HG02571 (cell line): ENCODE measurements around the gene MOV10L1.

Source experiments
- ATAC-seq: cut with Tn5 transposase; IDR thresholded peaks from one replicate; pipeline ENCODE4 v1.9.1; 2021; ENCODE audit warnings: mild to moderate bottlenecking, moderate library complexity; ENCODE audit not compliant: unreplicated experiment

Gene MOV10L1

DNA sequence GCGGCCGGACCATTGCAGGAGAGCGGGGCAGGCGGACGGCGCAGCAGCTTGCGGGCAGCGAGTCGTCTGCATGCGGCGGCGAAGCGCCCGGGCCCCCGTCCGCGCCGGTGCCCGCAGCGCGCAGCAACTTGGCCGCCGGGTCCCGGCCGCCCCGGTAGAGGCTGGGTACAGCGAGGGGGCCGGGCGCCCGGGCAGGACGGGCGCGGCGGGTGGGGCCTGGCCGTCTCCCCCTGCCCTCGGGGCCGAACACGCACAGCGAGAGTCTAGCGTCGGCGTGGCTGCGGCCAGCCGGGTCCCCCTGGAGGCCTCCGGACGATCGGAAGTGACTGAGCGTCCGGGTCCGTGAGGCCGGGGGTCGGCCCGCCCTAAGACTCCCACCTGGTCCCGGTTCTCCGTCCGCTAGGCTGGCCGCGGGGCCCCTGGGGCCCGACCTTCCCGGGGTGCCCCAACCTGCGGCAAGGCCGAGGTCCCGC is 95.1 kb downstream of the MOV10L1 start:
- no peak for ATAC-seq

DNA sequence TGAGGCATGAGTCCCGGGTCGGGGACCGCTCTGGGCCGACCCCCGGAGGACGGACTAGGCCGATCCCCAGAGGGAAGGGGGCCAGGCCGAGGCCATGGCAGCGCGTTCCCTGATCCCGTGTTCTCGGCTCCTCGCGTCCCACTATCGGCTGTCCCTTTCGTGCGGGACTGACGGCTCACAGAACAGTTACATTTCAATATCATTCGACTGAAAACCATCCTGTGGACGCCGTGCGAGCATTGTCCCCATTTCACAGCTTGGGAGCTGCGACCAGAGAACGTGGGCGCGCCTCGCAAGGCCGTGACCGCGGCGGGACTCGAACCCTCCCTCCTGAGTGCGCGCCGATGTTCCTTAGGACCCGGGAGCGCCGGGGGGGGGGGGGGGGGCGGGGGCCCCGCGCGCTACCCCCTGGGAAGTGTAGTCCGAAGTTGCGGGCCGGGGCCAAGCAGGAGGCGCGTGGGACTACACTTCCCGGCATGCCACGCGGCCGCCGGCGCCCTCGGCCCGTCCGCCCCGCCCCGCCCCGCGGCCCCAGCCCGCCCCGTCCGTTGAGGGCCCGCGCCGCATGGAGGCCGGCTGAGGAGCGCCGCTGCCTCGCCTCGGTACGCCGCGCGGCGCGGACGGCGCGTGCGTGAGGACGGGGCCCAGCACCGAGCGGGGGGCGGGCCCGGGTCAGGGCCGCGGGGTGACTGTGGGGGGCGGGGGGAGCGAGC is 95.7 kb downstream of the MOV10L1 start, which contains the start of gene TRABD:
TSS of gene TRABD (plus strand) at position 539 of the 713 bp plus-strand sequence. CDS start 7,148 bp downstream, outside the sequence.
- ATAC-seq, result peak; percentile 43

GRCh38 chr22:50186181-50186714 is 96.4 kb downstream of the MOV10L1 start:
- no peak for ATAC-seq

DNA sequence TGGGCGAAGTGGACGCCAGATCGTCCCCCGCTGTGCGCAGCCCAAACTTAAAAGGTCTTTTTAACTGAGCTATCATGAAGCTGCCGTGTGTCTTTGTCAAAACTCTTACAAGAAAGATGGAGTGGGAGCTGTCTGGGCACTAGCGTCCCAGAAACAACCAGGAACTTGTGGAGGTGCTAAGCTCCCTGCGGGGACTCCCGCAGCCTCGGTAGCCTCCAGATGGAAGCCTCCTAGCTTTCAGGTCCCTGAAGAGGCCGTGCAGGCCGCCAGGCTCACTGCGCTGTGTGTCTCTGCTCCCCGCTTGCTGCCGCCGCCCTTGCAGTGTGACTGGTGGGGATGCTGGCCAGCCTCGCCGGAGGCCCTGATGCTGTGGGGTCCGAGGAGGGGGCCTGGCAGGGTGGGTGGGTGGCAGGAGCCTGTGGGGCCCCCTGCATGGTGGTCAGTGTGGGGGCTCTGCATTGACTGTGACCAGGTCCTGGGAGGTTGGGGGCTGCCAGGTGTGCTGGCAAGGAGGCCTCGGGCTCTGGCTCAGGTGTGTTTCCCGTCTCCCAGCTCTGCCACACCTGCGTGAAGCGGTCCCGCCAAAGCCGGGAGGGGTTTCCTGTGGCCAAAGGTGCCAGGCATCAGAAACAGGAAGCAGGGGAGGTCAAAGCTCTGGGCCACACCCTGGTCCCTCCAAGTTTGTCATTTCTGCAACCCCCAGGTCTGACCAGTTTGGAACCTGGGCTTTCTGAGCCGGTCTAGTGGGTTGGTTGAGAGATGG is 97.1 kb downstream of the MOV10L1 start:
- no peak for ATAC-seq

GRCh38 chr22:50188356-50188755 is 98.5 kb downstream of the MOV10L1 start:
- ATAC-seq, result no peak

DNA sequence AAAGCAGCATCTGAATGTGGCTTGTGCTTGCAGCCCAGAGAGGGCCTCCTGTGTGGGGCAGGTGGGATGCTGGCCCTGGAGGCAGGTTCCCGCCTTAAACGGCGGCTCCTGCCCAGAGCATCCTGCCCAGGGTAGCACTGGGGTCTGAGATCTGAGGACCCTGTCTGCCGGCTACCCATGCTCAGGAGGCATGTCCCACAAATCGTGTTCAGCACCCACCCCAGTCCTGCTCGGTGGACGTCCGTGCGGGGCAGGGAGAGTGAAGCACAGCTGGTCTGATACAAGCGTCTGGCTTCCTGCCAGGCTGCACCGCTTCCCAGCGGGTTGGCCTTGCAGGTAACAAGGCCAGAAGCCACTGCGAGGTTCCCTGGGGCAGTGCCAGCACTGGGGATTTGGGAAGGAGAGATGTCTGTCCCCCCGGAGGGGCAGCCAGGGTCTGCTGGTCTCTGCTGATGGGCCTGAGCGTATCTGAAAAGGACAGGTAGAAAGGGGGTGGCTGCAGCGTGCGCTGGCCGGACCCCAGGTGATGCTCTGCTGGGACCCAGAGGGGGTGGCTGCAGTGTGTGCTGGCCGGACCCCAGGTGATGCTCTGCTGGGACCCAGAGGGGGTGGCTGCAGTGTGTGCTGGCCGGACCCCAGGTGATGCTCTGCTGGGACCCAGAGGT is 99.5 kb downstream of the MOV10L1 start:
- ATAC-seq, result no peak

DNA sequence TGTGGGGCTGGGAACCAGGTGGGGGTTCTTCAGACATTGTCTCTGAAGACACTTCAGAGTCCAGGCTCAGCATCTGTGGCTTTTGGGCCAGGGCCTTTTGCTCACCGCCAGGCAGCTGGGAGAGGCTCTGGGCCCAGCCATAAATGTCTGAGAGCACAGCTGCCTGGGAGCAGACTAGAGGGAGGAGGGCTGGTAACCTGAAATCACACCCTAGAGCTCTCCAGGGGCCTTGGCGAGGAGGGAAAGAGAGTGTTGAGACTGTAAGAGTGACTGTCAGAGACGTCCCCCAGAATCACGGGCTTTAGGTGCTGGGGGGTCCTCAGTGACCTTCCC is 100.0 kb downstream of the MOV10L1 start:
- ATAC-seq, result no peak

DNA sequence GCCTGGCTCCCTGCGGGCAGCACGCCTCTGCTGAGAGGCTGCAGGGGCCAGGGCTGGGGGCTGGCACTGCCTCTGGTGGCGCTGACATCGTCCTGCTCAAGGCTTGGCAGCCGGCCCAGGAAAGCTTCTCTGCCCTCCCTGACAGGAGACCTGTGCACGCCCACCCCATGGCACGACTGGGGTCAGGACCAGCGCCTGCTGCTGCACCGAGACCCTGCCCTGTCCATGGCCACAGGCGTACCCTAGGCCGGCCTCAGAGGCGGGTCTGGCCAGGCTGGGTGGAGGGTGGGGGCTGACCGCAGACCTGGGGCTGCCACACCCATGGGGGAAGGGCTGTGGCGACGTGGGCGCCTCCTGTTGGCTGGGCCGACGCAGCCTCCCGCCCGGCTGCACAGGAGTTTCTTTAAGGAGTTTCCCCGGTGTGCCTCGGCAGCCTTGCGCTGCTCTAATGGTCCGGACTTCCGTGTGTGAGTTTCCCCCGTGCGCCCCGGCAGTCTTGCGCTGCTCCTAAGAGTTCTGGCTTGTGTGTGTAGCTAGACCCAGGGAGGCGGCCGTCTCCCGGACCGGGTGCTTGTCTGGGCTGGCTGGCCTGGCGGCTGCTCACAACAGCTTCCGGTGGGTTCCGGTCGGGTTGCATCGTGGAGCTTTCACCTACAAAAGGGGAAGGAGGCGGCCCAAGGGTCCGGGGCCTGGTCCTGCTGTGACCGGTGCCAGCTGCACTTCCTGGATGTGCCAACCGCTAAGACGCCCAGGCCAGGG is 100.6 kb downstream of the MOV10L1 start:
- no peak for ATAC-seq

DNA sequence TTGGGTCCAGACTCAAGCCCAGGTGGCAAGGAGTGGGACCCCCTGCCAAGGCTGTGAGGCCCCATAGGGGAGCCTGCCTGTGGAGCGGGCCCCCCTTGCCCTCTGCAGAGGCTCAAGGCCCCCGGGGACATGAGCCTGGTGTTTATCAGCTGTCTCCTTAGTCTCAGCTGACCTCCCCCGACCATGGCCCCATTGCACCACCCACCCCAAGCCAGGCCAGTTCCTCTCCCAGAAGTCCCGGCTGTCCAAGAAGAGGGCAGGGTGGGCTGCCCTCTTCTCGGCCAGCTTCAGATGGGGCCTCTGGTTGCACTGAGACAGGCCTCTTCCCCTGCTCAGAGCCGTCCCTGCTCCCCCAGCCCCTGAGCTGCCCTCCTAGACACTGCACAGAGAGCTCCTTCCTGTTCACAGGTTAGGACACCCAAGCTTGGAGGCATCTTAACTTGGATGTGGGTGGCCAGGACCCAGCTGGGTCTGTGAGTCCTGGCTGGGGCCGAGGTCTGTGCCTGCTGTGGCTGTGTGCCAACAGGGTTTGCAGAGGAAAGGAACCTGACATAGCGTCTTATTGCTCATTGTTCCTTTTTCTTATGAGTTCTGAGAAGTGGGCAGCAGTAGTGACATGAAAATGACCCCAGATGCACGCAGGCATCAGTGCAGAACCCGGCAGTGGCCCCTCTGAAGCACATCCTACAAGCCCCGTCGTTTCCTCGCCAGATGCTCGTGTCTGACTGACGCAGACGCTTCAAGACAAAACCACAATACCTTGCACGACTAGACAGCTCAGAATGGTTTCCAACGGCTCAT is 101.3 kb downstream of the MOV10L1 start:
- no peak for ATAC-seq

DNA sequence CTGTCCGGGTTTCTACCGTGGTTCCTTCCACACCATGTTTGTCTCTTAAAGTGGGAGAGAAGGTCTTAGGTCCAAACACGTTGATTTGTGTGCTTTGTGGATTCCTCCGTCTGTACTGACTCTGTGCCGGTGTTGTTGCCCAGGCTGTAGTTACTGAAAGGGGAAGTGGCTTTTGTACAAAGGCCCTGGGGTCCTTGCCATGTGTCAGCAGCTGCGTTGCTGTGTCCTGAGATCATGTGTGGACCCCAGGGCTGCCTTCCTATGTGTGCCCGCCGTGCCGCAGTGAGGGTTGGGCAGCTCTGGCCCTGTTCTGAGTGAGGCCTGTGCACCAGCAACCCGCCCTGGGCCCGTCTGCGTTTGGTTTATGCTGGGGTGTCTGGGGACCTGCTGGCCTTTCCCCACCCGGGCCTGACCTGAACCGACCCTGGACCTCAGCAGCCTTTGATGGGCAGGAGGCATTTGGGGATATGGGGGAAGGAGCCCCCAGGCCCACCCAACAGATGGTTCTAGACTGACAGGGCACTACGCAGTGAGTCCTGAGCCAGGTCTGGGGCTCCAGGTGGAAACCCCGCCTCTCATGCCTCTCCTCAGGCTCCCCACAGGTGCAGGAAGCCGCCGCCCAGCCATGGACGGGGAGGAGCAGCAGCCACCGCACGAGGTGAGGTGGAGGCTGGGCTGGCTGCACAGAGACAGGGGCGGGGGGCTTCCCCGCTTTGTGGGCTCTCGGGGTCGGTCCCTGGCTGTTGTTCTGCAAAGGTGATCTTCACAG is 102.8 kb downstream of the MOV10L1 start:
- no peak for ATAC-seq

DNA sequence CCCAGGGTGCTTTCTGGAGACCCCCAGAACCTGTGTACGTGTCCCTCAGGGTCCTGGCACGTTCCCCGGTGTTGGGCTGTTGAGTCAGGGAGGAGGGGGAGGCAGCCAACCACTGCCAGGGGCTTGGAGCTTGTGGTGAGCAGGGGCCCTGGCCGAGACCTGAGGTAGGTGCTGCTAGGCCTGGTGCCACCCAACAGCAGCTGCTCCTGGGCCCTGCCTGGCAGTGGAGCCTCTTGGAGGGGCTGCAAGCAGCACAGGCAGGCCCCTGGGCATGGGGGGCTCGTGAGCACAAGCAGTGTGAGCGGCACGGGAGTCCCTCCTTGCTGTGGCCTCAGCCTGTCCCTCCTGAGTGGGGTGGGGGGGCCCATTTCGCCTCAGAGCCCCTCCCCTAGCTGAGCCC is 103.8 kb downstream of the MOV10L1 start:
- no peak for ATAC-seq

DNA sequence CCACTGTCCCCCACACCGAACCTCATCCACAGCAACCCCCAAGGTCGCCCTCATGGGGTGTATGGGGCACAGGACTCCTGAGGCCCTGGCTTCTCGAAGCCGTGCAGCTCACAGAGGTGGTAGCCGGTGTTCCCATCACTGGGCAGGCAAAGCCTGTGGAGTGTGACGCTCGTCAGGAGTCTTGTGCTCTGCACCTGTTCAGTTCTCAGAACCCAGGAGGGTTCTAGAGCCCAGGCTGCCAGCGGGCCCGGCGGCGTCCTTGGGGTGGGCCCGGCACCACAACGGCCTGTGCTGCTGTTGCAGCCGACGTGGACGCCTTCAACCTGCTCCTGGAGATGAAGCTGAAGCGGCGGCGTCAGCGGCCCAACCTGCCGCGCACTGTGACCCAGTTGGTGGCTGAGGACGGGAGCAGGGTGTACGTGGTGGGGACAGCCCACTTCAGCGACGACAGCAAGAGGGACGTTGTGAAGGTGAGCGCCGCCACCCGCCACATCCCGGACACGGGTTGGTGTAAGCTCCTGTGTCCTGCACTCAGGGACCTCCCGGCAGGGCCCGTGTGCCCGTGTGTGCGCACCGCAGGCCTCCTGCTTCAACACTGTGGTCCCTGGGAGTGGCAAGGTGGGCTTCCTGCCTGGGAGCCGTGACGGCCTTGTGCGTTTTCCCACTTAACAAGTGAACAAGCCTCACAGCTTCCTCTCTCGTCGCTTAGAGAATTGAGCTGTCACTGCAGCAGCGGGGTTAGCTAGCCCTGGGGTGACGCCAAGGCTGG is 104.4 kb downstream of the MOV10L1 start:
- no peak for ATAC-seq

DNA sequence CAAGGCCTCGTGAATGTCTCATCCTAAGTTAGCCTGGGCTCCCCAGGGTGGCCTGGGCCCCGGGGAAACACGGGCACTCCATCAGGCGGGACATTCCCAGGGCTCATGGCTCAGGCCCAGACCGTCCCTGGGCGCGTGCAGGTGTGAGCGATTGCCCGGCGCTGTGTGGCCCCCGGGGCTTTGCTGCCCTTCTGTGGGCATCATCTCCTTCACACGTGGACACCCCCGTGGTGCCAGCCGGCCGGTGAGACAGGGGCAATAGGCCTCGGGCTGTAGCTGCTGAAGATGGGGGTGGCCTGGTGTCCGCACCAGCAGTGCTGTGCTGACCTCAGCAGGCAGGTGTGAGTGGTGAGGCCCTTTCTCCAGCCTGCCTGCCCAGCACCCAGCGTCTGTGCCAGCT is 106.5 kb downstream of the MOV10L1 start:
- ATAC-seq, result no peak

- no peak for ATAC-seq
These were observed 107.4 kb downstream of the MOV10L1 start for GRCh38 chr22:50197000-50197800.

DNA sequence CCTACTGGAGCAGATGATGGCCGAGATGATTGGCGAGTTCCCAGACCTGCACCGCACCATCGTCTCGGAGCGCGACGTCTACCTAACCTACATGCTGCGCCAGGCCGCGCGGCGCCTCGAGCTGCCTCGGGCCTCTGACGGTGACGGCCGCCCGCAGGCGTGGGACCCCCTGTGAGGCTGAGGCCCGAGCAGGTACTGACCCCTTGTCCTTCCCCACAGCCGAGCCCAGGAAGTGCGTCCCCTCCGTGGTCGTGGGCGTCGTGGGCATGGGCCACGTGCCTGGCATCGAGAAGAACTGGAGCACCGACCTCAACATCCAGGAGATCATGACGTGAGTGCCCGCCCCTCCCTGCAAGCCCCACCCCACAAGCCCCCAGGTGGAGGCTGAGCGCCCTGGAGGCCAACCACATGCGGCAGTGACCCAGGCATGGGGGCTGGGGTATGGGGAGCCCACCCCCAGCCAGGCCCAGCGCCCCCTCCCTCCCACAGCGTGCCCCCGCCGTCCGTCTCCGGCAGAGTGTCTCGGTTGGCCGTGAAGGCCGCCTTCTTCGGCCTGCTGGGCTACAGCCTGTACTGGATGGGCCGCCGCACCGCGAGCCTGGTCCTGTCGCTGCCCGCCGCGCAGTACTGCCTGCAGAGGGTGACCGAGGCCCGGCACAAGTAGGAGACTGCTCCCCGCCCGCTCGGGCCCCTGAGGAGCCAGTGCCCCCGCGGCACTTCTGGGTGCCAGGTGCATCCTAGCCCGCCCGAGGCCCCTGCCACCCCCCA is 108.2 kb downstream of the MOV10L1 start:
- ATAC-seq, result no peak

DNA sequence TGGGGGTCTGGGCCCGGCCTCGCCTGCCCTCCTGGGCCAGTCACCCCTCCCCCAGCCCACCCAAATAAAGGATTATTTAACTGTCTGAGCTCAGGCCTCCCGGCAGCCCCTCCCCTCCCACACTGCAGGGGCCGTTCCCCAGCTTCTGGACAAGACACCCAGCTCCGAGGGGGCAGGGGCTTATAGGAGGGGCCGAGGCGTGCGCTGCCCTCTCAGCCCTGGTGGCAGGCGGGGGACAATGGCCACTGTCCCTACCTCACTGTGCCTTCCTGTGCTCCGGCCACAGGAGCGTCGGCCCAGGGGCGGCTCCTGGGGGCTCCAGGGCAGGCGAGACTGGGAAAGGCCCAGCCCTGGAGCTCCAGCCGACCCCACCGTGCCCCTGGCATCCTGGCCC is 108.8 kb downstream of the MOV10L1 start:
- ATAC-seq, result no peak

DNA sequence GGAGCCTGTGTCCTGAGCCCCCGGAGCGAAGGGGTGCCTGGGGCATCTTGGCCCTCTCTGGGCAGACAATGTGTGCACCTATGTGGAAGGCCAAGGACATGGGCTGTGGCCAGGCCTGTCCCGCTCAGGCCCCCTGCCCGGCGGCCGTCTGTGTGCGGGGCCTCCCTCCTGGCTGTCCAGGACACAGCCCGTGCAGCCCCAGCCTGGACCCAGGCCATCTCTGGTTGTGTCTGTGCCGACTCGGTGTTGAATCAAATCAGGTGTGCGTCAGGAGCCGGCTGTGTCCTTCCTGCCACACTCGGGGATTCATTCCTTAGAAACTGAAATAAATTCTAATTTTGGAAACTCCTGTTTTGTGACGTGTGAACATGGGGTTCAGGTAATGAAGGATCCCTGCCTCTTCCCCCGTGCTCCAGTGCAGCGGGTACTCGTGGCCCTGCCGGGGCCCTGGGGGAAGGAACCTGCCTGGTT is 109.5 kb downstream of the MOV10L1 start:
- no peak for ATAC-seq
